K562 (cell line): ENCODE measurements around the gene STK32C. TPM values are rescaled to one million over a fixed set of nuclear protein-coding genes. Genes with fewer than 3 reads are reported as not detected.

ENCODE experiments used
- polyA plus RNA-seq, 8 experiments: library from polyadenylated mRNA; depleted of rRNA in 4 of 8; stranded (reverse) in 5 of 8; unstranded in 3 of 8; fragments of >200 nt; fragmentation: Nextera tagmentation in 2 of 8; fragmentation: Illumina TruSeq in 1 of 8; extraction: Ambion mirVana in 2 of 8; extraction: Trizol in 1 of 8; gene quantifications; 2 replicates each; pipeline versions ENCODE4 v1.2.1 to v1.2.3, GENCODE V29; 2011 to 2014; ENCODE audit warnings: inconsistent platforms in 1 of 8, missing spikeins in 1 of 8
- total RNA-seq, 7 experiments: library from RNA; depleted of rRNA in 6 of 7; stranded (reverse); fragments of >200 nt in 6 of 7; fragmentation: Illumina TruSeq in 2 of 7; extraction: Trizol in 2 of 7; gene quantifications; 2 replicates each; pipeline versions ENCODE4 v1.2.1 to v1.2.3, GENCODE V29; 2011 to 2021; ENCODE audit warnings: low replicate concordance in 1 of 7

Gene STK32C
- total and polyA plus RNA-seq, 9 of the 15 experiments (the other 6 are each of a cell fraction or from before 2014, with no cell fraction given), result 1.5 to 20.9 (median 6.5) TPM

Other genes starting within 250 kb of the STK32C start
- not detected in 2 replicates for gene JAKMIP3, start 242.0 kb downstream of the STK32C start, total RNA-seq (2014; rRNA removed)
- gene JAKMIP3, start 242.0 kb downstream of the STK32C start, total RNA-seq (2014; rRNA removed; fragmentation: Illumina TruSeq; extraction: Trizol), result not detected in 2 replicates
- 0.04 TPM in 1 of 2 replicates, not detected in the other for gene JAKMIP3, start 242.0 kb downstream of the STK32C start, total RNA-seq (2015; rRNA removed; fragmentation: Illumina TruSeq; extraction: Trizol)
- gene JAKMIP3, start 242.0 kb downstream of the STK32C start, total RNA-seq (2021), result not detected in 2 replicates
- gene JAKMIP3, start 242.0 kb downstream of the STK32C start, polyA plus RNA-seq (2011; rRNA removed), result 0.01 TPM in 1 of 2 replicates, not detected in the other
- gene JAKMIP3, start 242.0 kb downstream of the STK32C start, polyA plus RNA-seq (2014; fragmentation: Illumina TruSeq; extraction: Trizol), result not detected in 2 replicates
- not detected for gene JAKMIP3, start 242.0 kb downstream of the STK32C start, polyA plus RNA-seq (2014; fragmentation: Nextera tagmentation; extraction: Ambion mirVana)
- 0.01 TPM in 1 of 2 replicates, not detected in the other for gene JAKMIP3, start 242.0 kb downstream of the STK32C start, polyA plus RNA-seq (2014; rRNA removed)
- not detected in 2 replicates for gene DPYSL4, start 121.0 kb downstream of the STK32C start, total RNA-seq (2014; rRNA removed)
- not detected in 2 replicates for gene DPYSL4, start 121.0 kb downstream of the STK32C start, total RNA-seq (2014; rRNA removed; fragmentation: Illumina TruSeq; extraction: Trizol)
- not detected in 2 replicates for gene DPYSL4, start 121.0 kb downstream of the STK32C start, total RNA-seq (2015; rRNA removed; fragmentation: Illumina TruSeq; extraction: Trizol)
- gene DPYSL4, start 121.0 kb downstream of the STK32C start, total RNA-seq (2021), result 0.11 TPM in 1 of 2 replicates, not detected in the other
- gene DPYSL4, start 121.0 kb downstream of the STK32C start, polyA plus RNA-seq (2011; rRNA removed), result 0.03 TPM in 1 of 2 replicates, not detected in the other
- not detected in 2 replicates for gene DPYSL4, start 121.0 kb downstream of the STK32C start, polyA plus RNA-seq (2014; fragmentation: Illumina TruSeq; extraction: Trizol)
- not detected for gene DPYSL4, start 121.0 kb downstream of the STK32C start, polyA plus RNA-seq (2014; fragmentation: Nextera tagmentation; extraction: Ambion mirVana)
- not detected in 2 replicates for gene DPYSL4, start 121.0 kb downstream of the STK32C start, polyA plus RNA-seq (2014; rRNA removed)
- 1.00 and 2.2 TPM in 2 replicates for gene LRRC27, start 24.2 kb upstream of the STK32C start, total RNA-seq (2014; rRNA removed)
- 1.3 and 1.5 TPM in 2 replicates for gene LRRC27, start 24.2 kb upstream of the STK32C start, total RNA-seq (2014; rRNA removed; fragmentation: Illumina TruSeq; extraction: Trizol)
- 1.2 and 1.3 TPM in 2 replicates for gene LRRC27, start 24.2 kb upstream of the STK32C start, total RNA-seq (2015; rRNA removed; fragmentation: Illumina TruSeq; extraction: Trizol)
- gene LRRC27, start 24.2 kb upstream of the STK32C start, total RNA-seq (2021), result 2.3 TPM in 2 replicates
- 2.2 and 2.3 TPM in 2 replicates for gene LRRC27, start 24.2 kb upstream of the STK32C start, polyA plus RNA-seq (2011; rRNA removed)
- 1.4 and 2.6 TPM in 2 replicates for gene LRRC27, start 24.2 kb upstream of the STK32C start, polyA plus RNA-seq (2014; fragmentation: Illumina TruSeq; extraction: Trizol)
- under 1 TPM; 0.10 to 0.38 TPM for gene LRRC27, start 24.2 kb upstream of the STK32C start, polyA plus RNA-seq (2014; fragmentation: Nextera tagmentation; extraction: Ambion mirVana)
- gene LRRC27, start 24.2 kb upstream of the STK32C start, polyA plus RNA-seq (2014; rRNA removed), result 1.7 and 2.7 TPM in 2 replicates
- gene PWWP2B, start 89.2 kb upstream of the STK32C start, total RNA-seq (2014; rRNA removed), result 7.5 and 10.4 TPM in 2 replicates
- 0.64 and 0.80 TPM in 2 replicates for gene PWWP2B, start 89.2 kb upstream of the STK32C start, total RNA-seq (2014; rRNA removed; fragmentation: Illumina TruSeq; extraction: Trizol)
- 2.0 and 2.7 TPM in 2 replicates for gene PWWP2B, start 89.2 kb upstream of the STK32C start, total RNA-seq (2015; rRNA removed; fragmentation: Illumina TruSeq; extraction: Trizol)
- 9.2 and 9.8 TPM in 2 replicates for gene PWWP2B, start 89.2 kb upstream of the STK32C start, total RNA-seq (2021)
- gene PWWP2B, start 89.2 kb upstream of the STK32C start, polyA plus RNA-seq (2011; rRNA removed), result 1.2 and 1.7 TPM in 2 replicates
- 0.24 and 1.2 TPM in 2 replicates for gene PWWP2B, start 89.2 kb upstream of the STK32C start, polyA plus RNA-seq (2014; fragmentation: Illumina TruSeq; extraction: Trizol)
- gene PWWP2B, start 89.2 kb upstream of the STK32C start, polyA plus RNA-seq (2014; fragmentation: Nextera tagmentation; extraction: Ambion mirVana), result under 1 TPM in 1 of 2 experiments, not detected in 1; 0.07 TPM
- 3.3 and 4.3 TPM in 2 replicates for gene PWWP2B, start 89.2 kb upstream of the STK32C start, polyA plus RNA-seq (2014; rRNA removed)
- gene INPP5A, start 229.8 kb upstream of the STK32C start, total RNA-seq (2014; rRNA removed), result 8.8 TPM in 2 replicates
- gene INPP5A, start 229.8 kb upstream of the STK32C start, total RNA-seq (2014; rRNA removed; fragmentation: Illumina TruSeq; extraction: Trizol), result 8.6 and 9.4 TPM in 2 replicates
- gene INPP5A, start 229.8 kb upstream of the STK32C start, total RNA-seq (2015; rRNA removed; fragmentation: Illumina TruSeq; extraction: Trizol), result 9.0 TPM in 2 replicates
- gene INPP5A, start 229.8 kb upstream of the STK32C start, total RNA-seq (2021), result 10.1 and 11.6 TPM in 2 replicates
- 7.2 and 8.4 TPM in 2 replicates for gene INPP5A, start 229.8 kb upstream of the STK32C start, polyA plus RNA-seq (2011; rRNA removed)
- gene INPP5A, start 229.8 kb upstream of the STK32C start, polyA plus RNA-seq (2014; fragmentation: Illumina TruSeq; extraction: Trizol), result 6.5 and 7.7 TPM in 2 replicates
- 1 to 10 TPM in 1 of 2 experiments, under 1 TPM in 1; 0.66 to 1.1 TPM for gene INPP5A, start 229.8 kb upstream of the STK32C start, polyA plus RNA-seq (2014; fragmentation: Nextera tagmentation; extraction: Ambion mirVana)
- gene INPP5A, start 229.8 kb upstream of the STK32C start, polyA plus RNA-seq (2014; rRNA removed), result 6.9 and 7.5 TPM in 2 replicates